Measurements from ENCODE around the gene NPAT. TPM values are rescaled to one million over a fixed set of nuclear protein-coding genes. Genes with fewer than 3 reads are reported as not detected.

Gene NPAT
- total and polyA plus RNA-seq, 9 of the 15 experiments (the other 6 are each of a cell fraction or from before 2014, with no cell fraction given), result 8.8 to 30.0 (median 22.1) TPM

DNA sequence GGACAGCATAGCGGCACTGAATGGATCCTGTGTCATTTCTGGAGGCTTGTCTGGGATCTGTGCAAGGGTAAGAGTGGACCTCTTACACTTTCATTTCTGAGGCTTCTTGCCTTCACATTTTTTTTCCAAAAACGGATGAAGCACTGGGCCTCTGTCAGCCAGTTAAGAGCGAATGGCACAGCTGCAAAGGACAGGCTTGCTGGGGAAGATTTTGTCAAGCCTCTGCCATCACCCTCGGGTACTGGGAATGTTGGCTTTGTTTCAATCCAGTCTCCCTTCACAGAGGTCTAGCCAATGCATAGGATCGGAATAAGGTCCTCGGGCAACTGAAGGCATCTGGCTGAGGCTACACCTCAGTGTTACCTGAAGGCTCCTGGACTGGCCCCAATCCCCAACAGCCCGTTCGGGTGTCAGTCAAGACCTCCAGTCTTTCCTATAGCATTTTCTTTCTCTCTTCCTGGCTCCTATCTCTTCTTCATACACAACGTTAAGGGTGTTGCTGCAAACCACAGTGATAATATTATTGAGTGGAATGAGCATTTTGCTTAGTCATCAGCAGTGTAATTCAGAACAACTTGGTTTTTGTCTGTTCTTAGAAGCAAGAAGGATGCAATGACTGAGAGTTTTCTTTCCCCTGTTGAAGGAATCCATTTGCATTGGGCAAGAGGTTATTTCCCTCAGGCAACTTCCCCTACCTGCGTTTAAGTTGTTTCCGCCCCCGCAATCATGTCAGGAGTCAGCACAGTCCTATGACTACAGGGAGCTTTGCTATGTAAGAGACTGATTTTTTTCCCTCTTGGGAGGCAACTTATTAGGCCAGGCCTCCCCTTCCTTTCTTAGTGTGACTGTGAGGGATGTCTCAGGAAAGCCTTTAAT lies 22.8 kb downstream of the NPAT start (continued):
- TF ChIP-seq REST (IDR thresholded peaks at IDR 0.05; ENCODE audit: borderline replicate concordance) (peak; percentile 11; the same call in 1 of the 2 replicates), REST (CRISPR knock-in tag; IDR thresholded peaks at IDR 0.05; ENCODE audit: low read depth) (no peak), MLX (CRISPR knock-in tag; conservative IDR thresholded peaks at IDR 0.05) (no peak), GTF2E2 (tag; IDR thresholded peaks at IDR 0.05) (no peak), BRD9 (IDR thresholded peaks at IDR 0.05; ENCODE audit: low read depth, partially characterized antibody) (no peak), ASH1L (IDR thresholded peaks at IDR 0.05; ENCODE audit: borderline replicate concordance, low read depth, partially characterized antibody) (no peak), ZSCAN32 (CRISPR knock-in tag; IDR thresholded peaks at IDR 0.05) (no peak), RBM17 (IDR thresholded peaks at IDR 0.05; ENCODE audit: borderline replicate concordance, low read depth, low read length) (no peak), RBM22 (IDR thresholded peaks at IDR 0.05; ENCODE audit: low read depth, low read length, poor library complexity, severe bottlenecking) (no peak), SMARCA5 (IDR thresholded peaks at IDR 0.05) (no peak), KAT8 (IDR thresholded peaks at IDR 0.05; ENCODE audit: low read depth) (no peak), RFX5 (IDR thresholded peaks at IDR 0.05; ENCODE audit: low read depth, low read length) (no peak)
- TF ChIP-seq, protein P1, sequence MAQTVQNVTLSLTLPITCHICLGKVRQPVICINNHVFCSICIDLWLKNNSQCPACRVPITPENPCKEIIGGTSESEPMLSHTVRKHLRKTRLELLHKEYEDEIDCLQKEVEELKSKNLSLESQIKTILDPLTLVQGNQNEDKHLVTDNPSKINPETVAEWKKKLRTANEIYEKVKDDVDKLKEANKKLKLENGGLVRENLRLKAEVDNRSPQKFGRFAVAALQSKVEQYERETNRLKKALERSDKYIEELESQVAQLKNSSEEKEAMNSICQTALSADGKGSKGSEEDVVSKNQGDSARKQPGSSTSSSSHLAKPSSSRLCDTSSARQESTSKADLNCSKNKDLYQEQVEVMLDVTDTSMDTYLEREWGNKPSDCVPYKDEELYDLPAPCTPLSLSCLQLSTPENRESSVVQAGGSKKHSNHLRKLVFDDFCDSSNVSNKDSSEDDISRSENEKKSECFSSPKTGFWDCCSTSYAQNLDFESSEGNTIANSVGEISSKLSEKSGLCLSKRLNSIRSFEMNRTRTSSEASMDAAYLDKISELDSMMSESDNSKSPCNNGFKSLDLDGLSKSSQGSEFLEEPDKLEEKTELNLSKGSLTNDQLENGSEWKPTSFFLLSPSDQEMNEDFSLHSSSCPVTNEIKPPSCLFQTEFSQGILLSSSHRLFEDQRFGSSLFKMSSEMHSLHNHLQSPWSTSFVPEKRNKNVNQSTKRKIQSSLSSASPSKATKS (CRISPR knock-in tag; IDR thresholded peaks at IDR 0.05), result no peak
- TF ChIP-seq, protein P2, sequence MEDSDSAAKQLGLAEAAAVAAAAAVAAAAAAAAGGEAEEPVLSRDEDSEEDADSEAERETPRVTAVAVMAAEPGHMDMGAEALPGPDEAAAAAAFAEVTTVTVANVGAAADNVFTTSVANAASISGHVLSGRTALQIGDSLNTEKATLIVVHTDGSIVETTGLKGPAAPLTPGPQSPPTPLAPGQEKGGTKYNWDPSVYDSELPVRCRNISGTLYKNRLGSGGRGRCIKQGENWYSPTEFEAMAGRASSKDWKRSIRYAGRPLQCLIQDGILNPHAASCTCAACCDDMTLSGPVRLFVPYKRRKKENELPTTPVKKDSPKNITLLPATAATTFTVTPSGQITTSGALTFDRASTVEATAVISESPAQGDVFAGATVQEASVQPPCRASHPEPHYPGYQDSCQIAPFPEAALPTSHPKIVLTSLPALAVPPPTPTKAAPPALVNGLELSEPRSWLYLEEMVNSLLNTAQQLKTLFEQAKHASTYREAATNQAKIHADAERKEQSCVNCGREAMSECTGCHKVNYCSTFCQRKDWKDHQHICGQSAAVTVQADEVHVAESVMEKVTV (CRISPR knock-in tag; IDR thresholded peaks at IDR 0.05), result no peak

Measured in K562 (cell line).